ENCODE data around the gene GAS2L3.

- no peak for TF ChIP-seq CTCF (IDR thresholded peaks at IDR 0.05; ENCODE audit: low read length)
- no peak for TF ChIP-seq EZH2 (optimal IDR thresholded peaks at IDR 0.05; ENCODE audit: low read depth, low read length)
- no peak for TF ChIP-seq EZH2phosphoT487 (IDR thresholded peaks at IDR 0.05; ENCODE audit: low read length)
Measured at GRCh38 chr12:100553936-100554335, 19.5 kb upstream of the GAS2L3 start.
